RWPE2 (cell line): ENCODE data around the gene COL8A1.

Source experiments
- ATAC-seq: fragments of 200-7000 bp; cut with Tn5 transposase; 3 replicates; pipeline ENCODE4 v1.9.1; 2021; ENCODE audit warnings: low read depth
- DNase-seq: peaks from one replicate; pipeline ENCODE4 v3.0.0-alpha.2; 2020; ENCODE audit warnings: low spot score
- H3K27ac ChIP-seq: fragments of 450-650 bp; 2 replicates; pipeline ENCODE4 v1.5.1; 2017; ENCODE audit warnings: mild to moderate bottlenecking; ENCODE audit not compliant: poor library complexity, severe bottlenecking
- H3K27me3 ChIP-seq: fragments of 250-450 bp; sonication (Bioruptor Pico); 2 replicates; pipeline ENCODE4 v1.5.1; 2021; ENCODE audit warnings: mild to moderate bottlenecking, moderate library complexity; ENCODE audit not compliant: insufficient read depth, poor library complexity, severe bottlenecking
- H3K36me3 ChIP-seq: fragments of 250-450 bp; sonication (Bioruptor Pico); 2 replicates; pipeline ENCODE4 v1.5.1; 2020; ENCODE audit warnings: low read depth, mild to moderate bottlenecking, moderate library complexity
- H3K4me1 ChIP-seq: fragments of 250-450 bp; sonication (Bioruptor Pico); 2 replicates; pipeline ENCODE4 v1.5.1; 2021; ENCODE audit warnings: mild to moderate bottlenecking, moderate library complexity; ENCODE audit not compliant: insufficient read depth, poor library complexity, severe bottlenecking
- H3K4me3 ChIP-seq: fragments of 250-450 bp; sonication (Bioruptor Pico); 2 replicates; pipeline ENCODE4 v1.5.1; 2021; ENCODE audit warnings: mild to moderate bottlenecking, moderate library complexity; ENCODE audit not compliant: severe bottlenecking
- H3K9me3 ChIP-seq: fragments of 250-450 bp; sonication (Bioruptor Pico); 2 replicates; pipeline ENCODE4 v1.5.1; 2021; ENCODE audit warnings: mild to moderate bottlenecking, moderate library complexity; ENCODE audit not compliant: severe bottlenecking
- TF ChIP-seq, protein P1 (sequence below): fragments of 450-650 bp; IDR thresholded peaks from one replicate; pipeline ENCODE4 v1.5.1; 2017; ENCODE audit warnings: mild to moderate bottlenecking, moderate library complexity; ENCODE audit not compliant: poor library complexity, severe bottlenecking

Gene COL8A1

DNA sequence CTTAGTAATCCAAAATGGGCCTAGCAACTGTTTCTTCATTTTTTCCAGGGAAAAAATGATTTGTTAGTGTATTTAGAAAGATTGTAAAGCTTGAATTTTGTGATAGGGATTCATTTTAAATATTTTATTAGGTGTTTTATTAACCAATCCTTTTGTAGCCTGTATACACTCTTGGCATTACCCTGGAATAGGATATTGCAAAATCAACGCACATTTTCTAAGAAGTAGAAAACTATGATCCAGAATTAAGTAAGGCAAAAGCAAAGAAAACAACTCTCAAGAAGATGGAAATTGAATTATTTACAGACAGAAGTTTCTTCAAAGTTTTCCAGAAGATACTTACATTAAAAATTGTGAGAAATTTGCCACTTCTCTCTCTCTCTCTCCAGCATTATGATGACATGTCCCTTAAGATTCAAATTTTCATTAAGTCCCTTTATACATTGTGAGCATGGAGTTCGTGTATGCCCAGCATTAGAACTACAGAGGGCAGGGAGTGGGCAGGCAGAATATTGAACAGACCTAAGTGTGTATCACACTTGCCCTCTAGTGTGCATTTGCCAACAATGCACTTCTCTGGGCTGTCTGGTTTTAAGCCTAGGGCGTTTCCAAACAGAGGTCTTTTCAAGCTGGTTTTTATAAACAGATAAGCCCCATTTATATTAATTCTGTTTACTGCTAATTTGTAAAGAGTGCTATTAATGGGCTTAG is 150.8 kb downstream of the COL8A1 start:
- H3K4me3 ChIP-seq = no peak overlapping the region
- no peaks in the 10 kb centered on the region for H3K27me3 ChIP-seq
- DNase-seq (no peak), ATAC-seq (peak; percentile 95)
- no peaks in the 10 kb centered on the region for H3K4me1 ChIP-seq
- no peak overlapping the region for H3K27ac ChIP-seq
- TF ChIP-seq, protein P1, sequence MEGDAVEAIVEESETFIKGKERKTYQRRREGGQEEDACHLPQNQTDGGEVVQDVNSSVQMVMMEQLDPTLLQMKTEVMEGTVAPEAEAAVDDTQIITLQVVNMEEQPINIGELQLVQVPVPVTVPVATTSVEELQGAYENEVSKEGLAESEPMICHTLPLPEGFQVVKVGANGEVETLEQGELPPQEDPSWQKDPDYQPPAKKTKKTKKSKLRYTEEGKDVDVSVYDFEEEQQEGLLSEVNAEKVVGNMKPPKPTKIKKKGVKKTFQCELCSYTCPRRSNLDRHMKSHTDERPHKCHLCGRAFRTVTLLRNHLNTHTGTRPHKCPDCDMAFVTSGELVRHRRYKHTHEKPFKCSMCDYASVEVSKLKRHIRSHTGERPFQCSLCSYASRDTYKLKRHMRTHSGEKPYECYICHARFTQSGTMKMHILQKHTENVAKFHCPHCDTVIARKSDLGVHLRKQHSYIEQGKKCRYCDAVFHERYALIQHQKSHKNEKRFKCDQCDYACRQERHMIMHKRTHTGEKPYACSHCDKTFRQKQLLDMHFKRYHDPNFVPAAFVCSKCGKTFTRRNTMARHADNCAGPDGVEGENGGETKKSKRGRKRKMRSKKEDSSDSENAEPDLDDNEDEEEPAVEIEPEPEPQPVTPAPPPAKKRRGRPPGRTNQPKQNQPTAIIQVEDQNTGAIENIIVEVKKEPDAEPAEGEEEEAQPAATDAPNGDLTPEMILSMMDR = peak; percentile 71
- peaks cover 15% of the 10 kb centered on the region for H3K36me3 ChIP-seq
- H3K9me3 ChIP-seq = no peaks in the 10 kb centered on the region

DNA sequence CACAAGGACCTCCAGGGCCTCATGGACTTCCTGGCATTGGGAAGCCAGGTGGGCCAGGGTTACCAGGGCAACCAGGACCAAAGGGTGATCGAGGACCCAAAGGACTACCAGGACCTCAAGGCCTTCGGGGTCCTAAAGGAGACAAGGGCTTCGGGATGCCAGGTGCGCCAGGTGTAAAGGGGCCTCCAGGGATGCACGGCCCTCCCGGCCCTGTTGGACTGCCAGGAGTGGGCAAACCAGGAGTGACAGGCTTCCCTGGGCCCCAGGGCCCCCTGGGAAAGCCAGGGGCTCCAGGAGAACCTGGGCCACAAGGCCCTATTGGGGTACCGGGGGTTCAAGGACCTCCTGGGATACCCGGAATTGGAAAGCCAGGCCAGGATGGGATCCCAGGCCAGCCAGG is 156.1 kb downstream of the COL8A1 start:
- Histone ChIP-seq H3K27me3 (no peaks in the 10 kb centered on the region), H3K9me3 (no peaks in the 10 kb centered on the region), H3K4me1 (no peaks in the 10 kb centered on the region), H3K27ac (no peak overlapping the region), H3K4me3 (no peak overlapping the region), H3K36me3 (peaks cover 9% of the 10 kb centered on the region)
- DNase-seq = no peak
- ATAC-seq = no peak
- TF ChIP-seq, protein P1 = no peak

DNA sequence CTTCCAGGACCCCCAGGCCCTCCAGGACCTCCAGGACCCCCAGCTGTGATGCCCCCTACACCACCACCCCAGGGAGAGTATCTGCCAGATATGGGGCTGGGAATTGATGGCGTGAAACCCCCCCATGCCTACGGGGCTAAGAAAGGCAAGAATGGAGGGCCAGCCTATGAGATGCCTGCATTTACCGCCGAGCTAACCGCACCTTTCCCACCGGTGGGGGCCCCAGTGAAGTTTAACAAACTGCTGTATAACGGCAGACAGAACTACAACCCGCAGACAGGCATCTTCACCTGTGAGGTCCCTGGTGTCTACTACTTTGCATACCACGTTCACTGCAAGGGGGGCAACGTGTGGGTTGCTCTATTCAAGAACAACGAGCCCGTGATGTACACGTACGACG is 157.2 kb downstream of the COL8A1 start:
- Histone ChIP-seq H3K9me3 (no peaks in the 10 kb centered on the region), H3K27ac (no peak overlapping the region)

DNA sequence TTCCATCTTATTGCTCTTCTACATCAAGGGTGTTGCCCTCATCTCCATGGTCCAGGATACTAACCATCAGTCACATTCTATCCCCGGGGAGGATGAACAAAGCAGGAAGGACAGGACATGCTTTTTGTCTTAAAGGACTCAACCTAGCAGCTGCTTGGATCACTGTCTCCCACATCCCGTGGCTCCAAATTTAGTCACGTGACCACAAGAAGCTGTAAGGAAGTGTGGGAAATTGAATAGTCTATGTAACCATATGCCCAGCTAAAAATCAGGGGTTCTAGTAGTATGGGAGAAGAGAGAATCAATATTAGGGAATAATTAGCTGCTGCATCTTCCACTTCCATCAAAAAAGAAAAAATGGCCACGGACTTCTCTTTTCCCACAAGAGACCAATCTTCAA is 161.0 kb downstream of the COL8A1 start:
- no peak overlapping the region for H3K4me3 ChIP-seq
- no peak; the same call in 2 of the 3 replicates for ATAC-seq
- H3K9me3 ChIP-seq = peaks cover under 1% of the 10 kb centered on the region
- H3K36me3 ChIP-seq = peaks cover 5% of the 10 kb centered on the region; the same call in 1 of the 2 replicates
- H3K27ac ChIP-seq = no peak overlapping the region
- no peak for DNase-seq
- H3K27me3 ChIP-seq = no peaks in the 10 kb centered on the region
- TF ChIP-seq, protein P1 = no peak
- H3K4me1 ChIP-seq = no peaks in the 10 kb centered on the region

More for the DNA sequence above, 157.2 kb downstream of the COL8A1 start:
- TF ChIP-seq, protein P1 = no peak
- DNase-seq (no peak), ATAC-seq (no peak)
- no peaks in the 10 kb centered on the region for H3K27me3 ChIP-seq
- H3K4me3 ChIP-seq = no peak overlapping the region
- peaks cover 9% of the 10 kb centered on the region; the same call in 1 of the 2 replicates for H3K36me3 ChIP-seq
- H3K4me1 ChIP-seq = no peaks in the 10 kb centered on the region

DNA sequence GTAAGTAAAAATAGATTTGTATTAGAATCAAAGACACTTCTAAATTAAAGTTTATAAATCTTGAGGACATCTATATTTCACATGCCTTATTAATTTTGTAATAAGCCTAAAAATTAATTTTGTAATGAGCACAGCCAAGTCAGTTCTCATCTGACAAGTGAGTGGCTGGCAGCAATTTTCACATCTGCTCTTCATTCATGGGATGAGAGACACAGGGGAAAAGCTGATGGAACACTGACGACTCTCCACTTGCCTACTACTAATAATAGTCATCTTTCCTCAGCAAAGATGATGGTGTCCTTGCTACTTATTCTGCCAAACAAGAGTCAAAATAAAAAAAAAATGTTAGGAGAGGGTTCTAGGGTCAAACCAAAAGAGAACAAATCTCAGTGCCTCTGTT is 164.9 kb downstream of the COL8A1 start:
- H3K27me3 ChIP-seq = no peaks in the 10 kb centered on the region
- no peaks in the 10 kb centered on the region for H3K4me1 ChIP-seq
- H3K4me3 ChIP-seq = no peak overlapping the region
- DNase-seq (no peak), ATAC-seq (no peak)
- peaks cover 10% of the 10 kb centered on the region for H3K9me3 ChIP-seq
- H3K27ac ChIP-seq = no peak overlapping the region
- TF ChIP-seq, protein P1 = no peak
- no peaks in the 10 kb centered on the region for H3K36me3 ChIP-seq
